H1 (cell line): Measurements from ENCODE around the gene BBX. TPM values are rescaled to one million over a fixed set of nuclear protein-coding genes. Genes with fewer than 3 reads are reported as not detected.

Experiments
- CTBP2 ChIP-seq: IDR thresholded peaks from 2 replicates; pipeline ENCODE4 v1.7.0; 2011; ENCODE audit warnings: borderline replicate concordance, mild to moderate bottlenecking, moderate library complexity, mixed read lengths, low read length; ENCODE audit not compliant: insufficient read depth, insufficient read length
- HDAC2 ChIP-seq, 2 experiments: fragments of 300-600 bp in 1 of 2; sonication (generic) in 1 of 2; IDR thresholded peaks; 2 replicates each; pipeline ENCODE4 v1.6.1; 2011 to 2012; ENCODE audit warnings: low read depth in 2 of 2, low read length in 2 of 2, mild to moderate bottlenecking in 2 of 2, moderate library complexity in 2 of 2, borderline replicate concordance in 1 of 2, inconsistent platforms in 1 of 2
- JUN ChIP-seq: IDR thresholded peaks from 2 replicates; pipeline ENCODE4 v1.6.1; 2011; ENCODE audit warnings: low read depth, mild to moderate bottlenecking, improper control_type of control experiment, low read length
- KDM4A ChIP-seq: IDR thresholded peaks from one replicate; pipeline ENCODE4 v1.7.1; 2012; ENCODE audit warnings: low read depth, mild to moderate bottlenecking, moderate library complexity, low read length, inconsistent platforms; ENCODE audit not compliant: severe bottlenecking
- SIX5 ChIP-seq: IDR thresholded peaks from 2 replicates; pipeline ENCODE4 v1.6.1; 2011; ENCODE audit warnings: mild to moderate bottlenecking, low read depth, low read length
- SP1 ChIP-seq: IDR thresholded peaks from 2 replicates; pipeline ENCODE4 v1.6.1; 2011; ENCODE audit warnings: low read depth, low read length
- SUZ12 ChIP-seq: fragments of 200-600 bp; sonication (generic); IDR thresholded peaks from 2 replicates; pipeline ENCODE4 v1.6.1; 2012; ENCODE audit warnings: mild to moderate bottlenecking, inconsistent platforms, low read length, moderate library complexity, mixed read lengths
- polyA plus RNA-seq, 7 experiments: library from polyadenylated mRNA; depleted of rRNA in 3 of 7; stranded (reverse) in 5 of 7; unstranded in 2 of 7; fragments of >200 nt in 5 of 7; fragments of 200-250 nt in 2 of 7; gene quantifications; 1 replicate in 5 of 7; 2 replicates in 1 of 7; 4 replicates in 1 of 7; pipeline versions ENCODE4 v1.2.1 to v1.2.3, GENCODE V29; 2011 to 2013; ENCODE audit warnings: missing spikeins in 2 of 7, mixed read lengths in 2 of 7
- total RNA-seq: library from RNA; stranded (reverse); fragmentation: NEBNext Ultra II Directional; extraction: Animal tissue kit (Norgen Biotek cat#: 25700); gene quantifications from 2 replicates; pipeline ENCODE4 v1.2.1, GENCODE V29; 2021
- TF ChIP-seq, protein P1 (sequence below): fragments of 300-600 bp; sonication (generic); IDR thresholded peaks from 2 replicates; pipeline ENCODE4 v1.7.1; 2012; ENCODE audit warnings: low read length, moderate library complexity, mild to moderate bottlenecking, inconsistent platforms; ENCODE audit not compliant: insufficient replicate concordance
- TF ChIP-seq, protein P2 (sequence below): IDR thresholded peaks from 2 replicates; pipeline ENCODE4 v1.6.1; 2012; ENCODE audit warnings: low read length, inconsistent platforms

Gene BBX
- total and polyA plus RNA-seq, 2 of the 8 experiments (the other 6 are each of a cell fraction or from before 2014, with no cell fraction given): 11.0 to 42.5 TPM

DNA sequence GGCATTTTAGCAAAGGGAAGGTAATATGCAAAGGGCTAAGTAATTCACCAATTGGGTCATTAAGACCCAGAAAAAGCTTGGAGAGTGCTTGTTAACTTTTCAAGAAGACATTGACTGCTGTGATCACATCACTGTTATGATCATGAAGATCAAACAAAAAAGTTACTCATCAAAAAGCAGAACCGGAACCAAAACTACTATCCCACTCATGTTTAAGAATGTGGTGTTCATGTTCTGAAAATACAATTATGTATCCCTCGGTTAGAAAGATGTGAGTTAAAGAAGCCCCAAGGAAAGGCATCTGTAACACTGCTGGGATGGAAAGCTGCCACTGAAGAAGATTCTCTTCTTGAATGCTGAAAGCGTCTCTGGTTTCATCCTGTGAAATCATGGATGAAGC, 32.6 kb downstream of the BBX start (continued):
- TF ChIP-seq, protein P1, sequence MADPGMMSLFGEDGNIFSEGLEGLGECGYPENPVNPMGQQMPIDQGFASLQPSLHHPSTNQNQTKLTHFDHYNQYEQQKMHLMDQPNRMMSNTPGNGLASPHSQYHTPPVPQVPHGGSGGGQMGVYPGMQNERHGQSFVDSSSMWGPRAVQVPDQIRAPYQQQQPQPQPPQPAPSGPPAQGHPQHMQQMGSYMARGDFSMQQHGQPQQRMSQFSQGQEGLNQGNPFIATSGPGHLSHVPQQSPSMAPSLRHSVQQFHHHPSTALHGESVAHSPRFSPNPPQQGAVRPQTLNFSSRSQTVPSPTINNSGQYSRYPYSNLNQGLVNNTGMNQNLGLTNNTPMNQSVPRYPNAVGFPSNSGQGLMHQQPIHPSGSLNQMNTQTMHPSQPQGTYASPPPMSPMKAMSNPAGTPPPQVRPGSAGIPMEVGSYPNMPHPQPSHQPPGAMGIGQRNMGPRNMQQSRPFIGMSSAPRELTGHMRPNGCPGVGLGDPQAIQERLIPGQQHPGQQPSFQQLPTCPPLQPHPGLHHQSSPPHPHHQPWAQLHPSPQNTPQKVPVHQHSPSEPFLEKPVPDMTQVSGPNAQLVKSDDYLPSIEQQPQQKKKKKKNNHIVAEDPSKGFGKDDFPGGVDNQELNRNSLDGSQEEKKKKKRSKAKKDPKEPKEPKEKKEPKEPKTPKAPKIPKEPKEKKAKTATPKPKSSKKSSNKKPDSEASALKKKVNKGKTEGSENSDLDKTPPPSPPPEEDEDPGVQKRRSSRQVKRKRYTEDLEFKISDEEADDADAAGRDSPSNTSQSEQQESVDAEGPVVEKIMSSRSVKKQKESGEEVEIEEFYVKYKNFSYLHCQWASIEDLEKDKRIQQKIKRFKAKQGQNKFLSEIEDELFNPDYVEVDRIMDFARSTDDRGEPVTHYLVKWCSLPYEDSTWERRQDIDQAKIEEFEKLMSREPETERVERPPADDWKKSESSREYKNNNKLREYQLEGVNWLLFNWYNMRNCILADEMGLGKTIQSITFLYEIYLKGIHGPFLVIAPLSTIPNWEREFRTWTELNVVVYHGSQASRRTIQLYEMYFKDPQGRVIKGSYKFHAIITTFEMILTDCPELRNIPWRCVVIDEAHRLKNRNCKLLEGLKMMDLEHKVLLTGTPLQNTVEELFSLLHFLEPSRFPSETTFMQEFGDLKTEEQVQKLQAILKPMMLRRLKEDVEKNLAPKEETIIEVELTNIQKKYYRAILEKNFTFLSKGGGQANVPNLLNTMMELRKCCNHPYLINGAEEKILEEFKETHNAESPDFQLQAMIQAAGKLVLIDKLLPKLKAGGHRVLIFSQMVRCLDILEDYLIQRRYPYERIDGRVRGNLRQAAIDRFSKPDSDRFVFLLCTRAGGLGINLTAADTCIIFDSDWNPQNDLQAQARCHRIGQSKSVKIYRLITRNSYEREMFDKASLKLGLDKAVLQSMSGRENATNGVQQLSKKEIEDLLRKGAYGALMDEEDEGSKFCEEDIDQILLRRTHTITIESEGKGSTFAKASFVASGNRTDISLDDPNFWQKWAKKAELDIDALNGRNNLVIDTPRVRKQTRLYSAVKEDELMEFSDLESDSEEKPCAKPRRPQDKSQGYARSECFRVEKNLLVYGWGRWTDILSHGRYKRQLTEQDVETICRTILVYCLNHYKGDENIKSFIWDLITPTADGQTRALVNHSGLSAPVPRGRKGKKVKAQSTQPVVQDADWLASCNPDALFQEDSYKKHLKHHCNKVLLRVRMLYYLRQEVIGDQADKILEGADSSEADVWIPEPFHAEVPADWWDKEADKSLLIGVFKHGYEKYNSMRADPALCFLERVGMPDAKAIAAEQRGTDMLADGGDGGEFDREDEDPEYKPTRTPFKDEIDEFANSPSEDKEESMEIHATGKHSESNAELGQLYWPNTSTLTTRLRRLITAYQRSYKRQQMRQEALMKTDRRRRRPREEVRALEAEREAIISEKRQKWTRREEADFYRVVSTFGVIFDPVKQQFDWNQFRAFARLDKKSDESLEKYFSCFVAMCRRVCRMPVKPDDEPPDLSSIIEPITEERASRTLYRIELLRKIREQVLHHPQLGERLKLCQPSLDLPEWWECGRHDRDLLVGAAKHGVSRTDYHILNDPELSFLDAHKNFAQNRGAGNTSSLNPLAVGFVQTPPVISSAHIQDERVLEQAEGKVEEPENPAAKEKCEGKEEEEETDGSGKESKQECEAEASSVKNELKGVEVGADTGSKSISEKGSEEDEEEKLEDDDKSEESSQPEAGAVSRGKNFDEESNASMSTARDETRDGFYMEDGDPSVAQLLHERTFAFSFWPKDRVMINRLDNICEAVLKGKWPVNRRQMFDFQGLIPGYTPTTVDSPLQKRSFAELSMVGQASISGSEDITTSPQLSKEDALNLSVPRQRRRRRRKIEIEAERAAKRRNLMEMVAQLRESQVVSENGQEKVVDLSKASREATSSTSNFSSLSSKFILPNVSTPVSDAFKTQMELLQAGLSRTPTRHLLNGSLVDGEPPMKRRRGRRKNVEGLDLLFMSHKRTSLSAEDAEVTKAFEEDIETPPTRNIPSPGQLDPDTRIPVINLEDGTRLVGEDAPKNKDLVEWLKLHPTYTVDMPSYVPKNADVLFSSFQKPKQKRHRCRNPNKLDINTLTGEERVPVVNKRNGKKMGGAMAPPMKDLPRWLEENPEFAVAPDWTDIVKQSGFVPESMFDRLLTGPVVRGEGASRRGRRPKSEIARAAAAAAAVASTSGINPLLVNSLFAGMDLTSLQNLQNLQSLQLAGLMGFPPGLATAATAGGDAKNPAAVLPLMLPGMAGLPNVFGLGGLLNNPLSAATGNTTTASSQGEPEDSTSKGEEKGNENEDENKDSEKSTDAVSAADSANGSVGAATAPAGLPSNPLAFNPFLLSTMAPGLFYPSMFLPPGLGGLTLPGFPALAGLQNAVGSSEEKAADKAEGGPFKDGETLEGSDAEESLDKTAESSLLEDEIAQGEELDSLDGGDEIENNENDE: no peak
- TF ChIP-seq JUN (no peak), HDAC2 (IDR thresholded peaks at IDR 0.05; ENCODE audit: borderline replicate concordance in 1 of 2, low read depth in 2 of 2, low read length in 2 of 2) (no peak), SIX5 (no peak), SUZ12 (no peak), SP1 (no peak), CTBP2 (no peak), KDM4A (no peak)
- TF ChIP-seq, protein P2, sequence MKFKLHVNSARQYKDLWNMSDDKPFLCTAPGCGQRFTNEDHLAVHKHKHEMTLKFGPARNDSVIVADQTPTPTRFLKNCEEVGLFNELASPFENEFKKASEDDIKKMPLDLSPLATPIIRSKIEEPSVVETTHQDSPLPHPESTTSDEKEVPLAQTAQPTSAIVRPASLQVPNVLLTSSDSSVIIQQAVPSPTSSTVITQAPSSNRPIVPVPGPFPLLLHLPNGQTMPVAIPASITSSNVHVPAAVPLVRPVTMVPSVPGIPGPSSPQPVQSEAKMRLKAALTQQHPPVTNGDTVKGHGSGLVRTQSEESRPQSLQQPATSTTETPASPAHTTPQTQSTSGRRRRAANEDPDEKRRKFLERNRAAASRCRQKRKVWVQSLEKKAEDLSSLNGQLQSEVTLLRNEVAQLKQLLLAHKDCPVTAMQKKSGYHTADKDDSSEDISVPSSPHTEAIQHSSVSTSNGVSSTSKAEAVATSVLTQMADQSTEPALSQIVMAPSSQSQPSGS: no peak
